ENCODE data around the gene TAAR8.
A peak's percentile ranks its signal among the peaks of the same experiment; 100 is the strongest.
"Not testable (repeated sequence)": the region's sequence is repeated elsewhere in the genome, so short reads cannot be mapped to it uniquely, and the experiment has no call there.

The TAAR8 gene, protein sequence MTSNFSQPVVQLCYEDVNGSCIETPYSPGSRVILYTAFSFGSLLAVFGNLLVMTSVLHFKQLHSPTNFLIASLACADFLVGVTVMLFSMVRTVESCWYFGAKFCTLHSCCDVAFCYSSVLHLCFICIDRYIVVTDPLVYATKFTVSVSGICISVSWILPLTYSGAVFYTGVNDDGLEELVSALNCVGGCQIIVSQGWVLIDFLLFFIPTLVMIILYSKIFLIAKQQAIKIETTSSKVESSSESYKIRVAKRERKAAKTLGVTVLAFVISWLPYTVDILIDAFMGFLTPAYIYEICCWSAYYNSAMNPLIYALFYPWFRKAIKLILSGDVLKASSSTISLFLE

DNA sequence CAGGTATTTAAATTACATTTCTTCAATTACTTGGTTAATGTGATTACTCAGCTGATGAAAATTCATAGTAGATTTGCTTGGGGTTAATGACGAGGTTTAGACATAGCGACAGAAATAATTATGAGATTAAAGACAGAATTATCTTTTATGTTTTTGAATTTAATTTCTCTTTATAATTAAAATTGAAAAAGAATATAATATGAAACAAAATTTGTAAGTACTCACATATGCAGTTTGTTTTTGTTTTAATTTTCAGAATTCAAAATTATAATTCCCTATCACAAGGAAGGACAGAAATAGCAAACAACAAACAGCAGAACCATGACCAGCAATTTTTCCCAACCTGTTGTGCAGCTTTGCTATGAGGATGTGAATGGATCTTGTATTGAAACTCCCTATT lies at the start of gene TAAR8:
TAAR8 (plus strand) TSS at position 301 of the 400 bp plus-strand sequence; CDS start at position 322, 21 bp downstream.
- DNase-seq, result no peak

DNA sequence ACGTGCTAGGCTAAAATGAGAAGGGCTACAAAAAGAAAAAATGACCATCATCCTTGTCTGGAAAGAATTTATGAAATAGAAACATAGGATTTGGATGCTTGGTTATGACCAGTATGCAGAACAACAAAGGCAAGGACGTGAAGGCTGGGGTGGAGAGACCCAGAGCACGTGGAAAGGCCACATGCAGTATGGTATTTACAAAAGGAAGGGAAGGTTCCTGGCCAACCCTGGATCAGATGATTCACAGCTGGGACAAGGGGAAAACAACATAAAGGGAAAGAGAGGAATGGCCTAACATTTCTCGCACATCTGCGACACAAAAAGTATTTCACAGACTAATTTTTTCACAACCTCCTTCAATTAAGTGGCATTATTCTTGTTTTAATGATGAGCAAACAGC lies 47.7 kb upstream of the TAAR8 start:
- no peak for DNase-seq

DNA sequence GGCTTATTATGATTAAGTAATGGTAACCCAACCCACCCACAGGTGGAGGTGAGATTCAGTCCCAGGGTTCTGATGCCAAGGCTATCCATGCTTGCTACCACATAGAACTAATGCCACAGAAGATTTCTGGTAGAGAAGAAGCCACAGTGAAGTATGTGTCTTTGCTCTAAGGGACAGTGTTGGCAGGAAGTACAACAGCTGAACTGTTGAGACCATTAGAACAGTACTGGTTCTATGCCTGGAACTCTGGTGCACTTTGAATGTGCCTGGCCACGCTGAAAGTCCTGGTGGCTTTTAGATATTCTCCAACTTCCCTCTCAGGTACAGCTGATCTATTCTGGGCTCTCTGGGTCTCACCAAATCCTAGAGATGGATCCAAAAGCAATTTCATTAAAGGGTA lies 47.3 kb upstream of the TAAR8 start:
- no peak for DNase-seq

DNA sequence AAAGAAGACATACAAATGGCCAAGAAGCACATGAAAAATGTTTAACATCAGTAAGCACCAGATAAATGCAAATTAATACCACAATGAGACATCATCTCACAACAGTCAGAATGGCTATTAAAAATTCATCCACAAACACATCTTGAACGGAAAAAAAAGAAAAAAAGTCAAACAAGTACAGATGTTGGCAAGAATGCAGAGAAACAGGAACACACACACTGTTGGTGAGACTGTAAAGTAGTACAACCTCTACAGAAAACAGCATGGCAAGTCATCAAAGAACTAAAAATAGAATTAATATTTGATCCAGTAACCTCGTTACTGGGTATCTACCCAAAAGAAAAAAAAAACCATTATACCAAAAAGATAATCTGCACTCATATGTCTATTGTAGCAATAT lies 46.0 kb upstream of the TAAR8 start:
- no peak for DNase-seq

DNA sequence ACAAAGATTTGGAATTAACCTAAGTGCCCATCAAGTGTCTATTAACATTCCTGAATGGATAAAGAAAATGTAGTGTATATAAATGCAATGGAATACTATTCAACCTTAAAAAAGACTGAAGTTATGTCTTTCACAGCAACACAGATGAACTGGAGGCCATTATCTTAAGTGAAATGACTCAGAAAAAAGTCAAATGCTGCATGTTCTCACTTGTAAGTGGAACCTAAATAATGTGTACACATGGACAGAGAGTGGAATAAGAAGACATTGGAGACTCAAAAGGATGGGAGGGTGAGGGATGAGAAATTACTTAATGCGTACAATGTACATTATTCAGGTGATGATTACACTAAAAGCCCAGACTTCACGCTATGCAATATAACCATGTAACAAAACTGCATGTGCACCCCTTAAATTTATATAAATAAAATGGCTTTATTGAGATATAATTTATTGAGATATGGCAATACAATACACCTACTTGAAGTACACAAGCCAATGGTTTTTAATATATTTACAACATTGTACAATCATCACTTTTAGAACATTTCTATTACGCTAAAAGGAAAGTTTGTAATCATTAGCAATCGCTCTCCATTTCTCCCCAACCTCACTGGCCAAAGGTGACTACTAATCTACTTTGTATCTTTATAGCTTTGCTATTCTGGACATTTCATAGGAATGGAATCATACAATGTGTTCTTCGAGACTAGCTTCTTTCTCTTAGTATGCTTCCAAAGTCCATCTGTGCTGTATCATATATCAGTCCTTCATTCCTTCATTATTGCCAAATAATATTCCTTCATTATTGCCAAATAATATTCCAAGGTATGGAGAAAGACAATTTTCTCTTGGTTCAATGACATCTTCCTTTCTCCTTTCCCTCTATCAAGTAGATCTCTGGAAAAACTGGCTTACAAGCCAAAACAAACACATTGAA lies 45.3 kb upstream of the TAAR8 start:
- DNase-seq, result no peak

DNA sequence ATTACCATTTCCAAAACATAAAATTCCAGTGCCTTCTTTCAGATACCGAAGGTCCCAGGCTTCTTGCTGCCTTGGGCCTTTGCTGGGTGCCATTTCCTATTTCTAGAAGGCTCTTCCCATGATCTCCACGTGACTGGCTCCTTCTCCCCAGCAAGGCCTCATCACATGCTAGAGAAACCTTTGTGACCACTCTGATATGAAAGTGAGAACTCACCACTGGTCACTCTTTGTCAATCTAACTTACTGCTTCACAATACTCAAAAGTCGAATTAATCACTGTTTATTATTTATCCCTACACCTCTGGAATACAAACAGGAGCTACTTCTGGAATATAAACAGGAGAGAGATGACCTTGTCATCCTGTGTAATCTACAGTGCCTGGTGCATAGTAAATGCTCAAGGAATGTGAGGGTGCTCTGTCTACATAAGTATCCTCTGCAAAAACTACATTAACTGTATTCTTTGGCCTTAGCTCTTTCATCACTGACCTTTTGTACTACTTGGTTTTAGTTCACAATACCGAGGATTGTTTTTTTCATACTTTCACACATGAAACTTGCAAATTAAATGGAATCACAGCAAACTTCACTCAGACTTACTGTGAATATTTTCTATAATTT lies 41.2 kb upstream of the TAAR8 start:
- no peak for DNase-seq

DNA sequence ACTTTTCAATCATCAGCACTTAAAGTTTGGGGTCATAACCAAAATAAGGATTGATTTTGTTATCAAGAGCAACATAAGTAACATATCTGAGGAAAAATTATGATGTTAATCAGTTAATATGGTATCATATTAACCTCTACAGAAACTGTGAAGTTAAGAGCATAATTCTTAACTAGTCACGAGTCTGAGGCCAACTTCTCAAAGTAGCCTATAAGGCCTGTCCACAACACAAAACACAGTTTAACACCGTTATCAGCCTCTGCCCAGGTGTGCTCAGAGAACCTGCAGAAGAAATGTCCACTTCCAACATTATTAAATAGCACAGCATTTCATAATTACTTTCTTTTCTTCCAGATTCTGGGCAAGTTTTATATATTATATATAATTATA lies 40.6 kb upstream of the TAAR8 start:
- DNase-seq, result no peak

DNA sequence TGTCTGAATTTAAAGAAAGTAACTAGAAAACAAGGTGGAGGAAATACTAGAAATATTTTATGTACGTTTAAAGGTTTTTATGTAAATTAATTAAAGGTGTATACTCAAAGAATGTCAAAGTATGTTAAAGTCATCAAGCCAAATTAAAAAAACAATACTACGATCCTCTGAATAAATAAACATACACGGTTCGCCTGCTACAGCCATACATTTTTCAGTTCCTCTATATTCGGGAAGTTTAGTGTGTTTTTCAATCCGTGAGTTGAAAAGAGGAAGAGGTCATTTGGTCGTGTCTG lies 40.2 kb upstream of the TAAR8 start:
- no peak for DNase-seq

DNA sequence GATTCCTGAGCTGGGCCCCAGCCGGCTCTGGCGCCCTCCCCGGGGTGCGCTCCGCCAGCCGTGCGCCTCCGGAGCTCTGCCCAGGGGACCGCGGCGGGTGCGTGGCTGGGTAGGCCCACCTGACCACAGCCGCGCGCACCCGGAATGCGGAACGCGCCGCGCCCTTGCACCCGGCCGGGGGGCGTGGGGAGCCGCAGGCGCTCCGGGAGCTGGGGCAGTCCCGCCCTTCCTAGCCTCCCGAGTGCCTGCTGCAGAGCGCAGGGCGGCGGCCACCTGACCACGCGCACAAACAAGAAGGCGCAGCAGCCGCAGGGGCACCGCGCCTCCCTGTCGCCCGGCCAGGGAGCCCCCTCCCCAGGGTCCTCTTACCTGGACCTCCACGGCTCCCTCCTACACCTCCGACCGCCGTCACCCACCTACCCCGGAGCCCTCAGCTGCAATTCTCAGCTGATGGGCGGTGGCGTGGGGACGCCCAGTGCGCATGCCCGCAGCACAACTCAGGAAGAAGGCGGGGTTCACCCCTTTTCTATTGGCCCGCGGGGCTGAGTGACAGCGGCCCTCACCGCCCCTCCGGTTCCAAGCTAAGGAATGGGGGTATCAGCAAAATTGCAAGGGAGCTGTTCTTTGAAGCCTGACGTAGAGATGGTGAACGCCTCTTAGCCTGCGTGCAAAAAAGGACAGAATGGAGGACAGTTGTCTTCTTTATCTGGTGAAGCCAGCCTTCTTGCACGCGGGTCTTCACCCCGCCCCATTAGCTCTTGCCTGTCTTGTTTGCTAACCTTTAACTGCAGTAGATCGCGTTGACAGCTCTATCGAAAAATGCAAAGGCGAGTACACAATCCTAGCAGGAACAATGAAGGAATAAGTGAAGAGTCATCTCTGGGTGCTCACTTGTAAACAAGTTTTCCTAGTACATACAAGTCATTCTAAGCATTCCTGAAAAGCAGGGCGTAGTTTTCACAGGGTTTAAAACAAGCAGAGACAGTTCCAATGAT lies 39.5 kb upstream of the TAAR8 start, which contains the start of gene STX7:
STX7 (minus strand) TSS at position 479 of the 995 bp plus-strand sequence. CDS start 9,586 bp downstream, outside the sequence.
- DNase-seq, result peak; percentile 60

DNA sequence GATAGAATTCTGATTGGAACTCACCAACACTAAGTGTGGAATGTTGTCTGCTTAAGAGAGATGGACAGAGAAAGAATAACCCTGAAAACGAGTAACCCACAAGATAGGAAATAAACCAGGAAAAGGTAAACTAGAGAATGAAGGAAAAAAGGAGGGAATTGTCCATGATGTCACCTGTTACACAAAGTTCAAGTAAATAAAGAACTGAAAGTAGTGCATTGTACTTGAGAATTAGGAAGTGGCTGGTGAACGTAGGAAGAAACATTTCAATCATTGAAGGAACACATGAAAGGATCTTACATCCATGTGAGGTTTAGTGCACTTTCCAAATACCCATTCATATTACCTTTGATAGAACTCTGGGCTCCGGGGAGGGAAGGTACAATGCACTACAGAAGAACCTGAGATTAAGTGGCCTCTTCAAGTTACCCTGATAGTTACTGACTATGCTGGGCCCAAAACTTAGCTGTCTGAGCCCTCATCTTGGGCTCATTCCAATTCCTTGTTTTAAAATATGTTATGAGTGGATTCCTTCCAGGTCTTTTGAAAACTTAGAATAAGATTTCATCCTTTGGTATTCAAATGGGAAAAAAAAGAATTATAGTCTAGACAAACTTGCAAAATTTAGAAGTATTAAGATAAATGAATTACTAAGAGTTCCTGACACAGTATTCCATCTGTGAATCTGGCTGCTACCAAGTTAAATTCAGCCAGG lies 38.5 kb upstream of the TAAR8 start:
- DNase-seq, result no peak

DNA sequence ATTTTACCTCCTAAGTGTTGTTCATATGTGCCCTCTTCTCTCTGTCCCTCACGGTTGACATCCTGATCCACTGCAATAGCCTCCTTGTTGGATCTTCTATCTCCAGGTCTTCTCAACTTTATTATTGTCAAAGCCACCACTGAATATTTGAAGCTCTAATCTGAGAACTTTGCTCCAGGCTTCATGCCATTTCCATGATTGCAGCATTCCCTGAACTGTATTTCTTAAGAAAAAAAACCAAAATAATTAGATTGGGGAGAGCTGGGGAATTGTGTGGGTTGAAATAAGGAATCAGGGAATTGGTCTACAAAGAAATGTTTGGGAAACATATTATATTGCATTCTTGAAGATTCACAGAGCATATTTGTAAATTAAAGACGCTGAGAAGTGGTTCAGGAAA lies 37.1 kb upstream of the TAAR8 start:
- no peak for DNase-seq

DNA sequence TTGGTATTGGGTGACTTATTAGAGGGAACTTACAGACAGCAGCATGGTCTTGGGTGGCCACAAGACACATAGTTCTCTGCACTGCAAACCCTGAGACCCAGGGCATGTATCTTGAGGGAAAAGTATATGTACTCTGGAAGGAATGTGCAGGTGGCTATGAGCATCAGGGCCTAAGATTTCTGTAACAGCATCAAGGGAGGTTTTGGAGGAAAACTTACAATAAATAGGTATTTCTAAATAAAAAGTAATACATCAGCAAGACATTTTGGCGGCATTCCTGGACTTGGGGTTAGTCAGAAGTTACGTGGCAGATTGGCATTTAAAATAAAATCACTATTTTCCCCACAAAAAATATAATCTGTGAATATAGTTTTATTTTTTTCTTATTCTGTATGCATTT lies 31.5 kb upstream of the TAAR8 start:
- no peak for DNase-seq

DNA sequence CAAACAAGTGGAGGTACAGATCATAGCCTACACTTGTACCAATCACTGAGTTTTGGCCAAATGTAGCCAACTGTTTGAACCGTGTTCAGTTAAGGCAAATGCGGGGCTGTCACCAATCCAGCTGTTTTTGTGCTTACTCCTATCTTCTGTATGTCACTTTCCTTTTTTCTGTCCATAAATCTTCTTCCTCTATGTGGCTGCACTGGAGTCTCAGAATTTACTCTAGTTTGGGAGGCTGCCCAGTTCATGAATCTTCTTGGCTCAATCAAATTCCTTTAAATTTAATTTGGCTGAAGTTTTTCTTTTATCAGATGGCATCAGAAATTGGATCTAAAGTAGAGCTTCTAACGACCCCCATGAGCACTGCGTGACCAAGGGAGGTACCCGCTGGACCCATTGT lies 27.8 kb upstream of the TAAR8 start:
- no peak for DNase-seq

DNA sequence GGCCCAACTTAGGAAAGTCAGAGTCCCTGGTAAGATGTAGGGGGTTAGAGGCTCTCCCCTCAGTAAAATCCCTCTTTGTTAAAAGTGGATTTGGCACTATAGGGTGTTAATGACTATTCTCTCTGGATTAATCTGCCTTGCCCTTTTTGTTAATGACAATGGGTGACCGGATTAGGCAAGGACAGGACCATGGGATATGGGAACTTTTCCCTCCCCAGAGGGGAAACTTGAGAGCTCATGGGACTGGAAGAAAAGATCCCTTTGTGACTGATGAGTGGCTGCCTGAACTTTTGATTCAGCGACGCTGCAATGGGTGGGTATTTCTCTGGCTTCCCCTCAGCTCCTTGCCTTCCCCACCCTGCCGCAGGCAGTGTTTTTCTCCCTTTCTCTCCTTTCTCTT lies 26.6 kb upstream of the TAAR8 start:
- no peak for DNase-seq

DNA sequence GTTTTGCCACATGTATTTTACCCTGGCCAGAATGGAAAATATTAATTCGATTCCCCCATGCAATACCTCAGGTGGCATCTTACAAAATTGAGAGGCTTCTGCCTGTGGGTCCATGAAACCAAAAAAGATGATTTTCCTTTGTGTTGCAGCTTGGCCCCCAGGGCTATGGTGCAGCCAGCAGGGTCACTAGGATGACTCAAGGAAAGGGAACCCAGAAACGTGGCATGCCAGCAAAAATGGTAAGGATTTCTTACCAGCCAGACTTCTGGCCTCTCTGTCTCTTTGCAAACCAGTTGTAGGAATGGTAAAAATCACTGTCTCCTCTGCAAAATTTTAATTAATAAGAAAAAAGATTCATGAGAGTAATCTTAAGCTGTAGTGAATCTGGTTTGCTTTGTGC lies 26.0 kb upstream of the TAAR8 start:
- no peak for DNase-seq

DNA sequence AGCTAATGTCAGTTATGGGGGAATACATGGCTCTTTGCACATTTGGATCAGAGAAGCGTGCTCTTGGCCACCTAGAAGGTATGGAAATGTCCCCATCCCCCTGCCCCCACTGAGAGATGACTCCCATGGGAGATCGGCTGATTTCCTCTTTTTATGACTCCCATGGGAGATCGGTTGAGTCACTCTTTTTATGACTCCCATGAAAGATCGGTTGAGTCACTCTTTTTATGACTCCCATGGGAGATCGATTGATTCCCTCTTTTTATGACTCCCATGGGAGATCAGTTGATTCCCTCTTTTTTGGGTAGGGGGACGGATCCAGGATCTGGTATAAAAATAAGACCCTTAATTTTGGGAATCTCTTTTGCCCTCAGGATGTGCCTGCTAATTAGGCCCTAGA lies 24.7 kb upstream of the TAAR8 start:
- DNase-seq, result no peak

DNA sequence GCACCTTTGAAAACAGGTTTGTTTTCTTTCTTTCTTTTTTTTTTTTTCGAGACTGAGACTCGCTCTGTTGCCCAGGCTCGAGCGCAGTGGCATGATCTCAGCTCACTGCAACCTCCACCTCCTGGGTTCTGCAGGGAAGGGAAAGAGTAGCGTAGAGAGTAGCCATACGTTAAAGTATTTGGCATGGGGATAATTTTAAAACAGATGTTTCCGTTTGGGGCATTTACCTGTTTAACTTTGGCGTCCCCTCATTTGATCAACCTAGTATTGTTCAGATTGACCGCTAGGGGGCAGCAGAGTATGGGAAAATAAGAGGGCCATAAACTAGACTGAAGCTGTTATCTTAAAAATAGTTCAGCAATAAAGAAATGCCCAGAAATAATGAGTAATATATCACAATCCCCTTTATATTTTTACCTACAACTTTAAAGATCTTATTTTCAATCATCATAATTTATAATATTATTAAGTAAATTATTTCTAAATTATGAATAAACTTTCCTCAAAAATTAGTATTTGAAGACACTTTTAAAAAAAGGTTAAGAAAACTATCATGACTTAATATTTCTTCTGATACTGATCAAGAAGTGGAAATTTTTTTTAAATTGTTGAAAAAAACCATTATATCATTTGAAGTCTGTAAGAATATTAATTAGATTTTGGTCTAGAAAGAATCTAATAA lies 22.0 kb upstream of the TAAR8 start:
- DNase-seq, result peak; percentile 7

DNA sequence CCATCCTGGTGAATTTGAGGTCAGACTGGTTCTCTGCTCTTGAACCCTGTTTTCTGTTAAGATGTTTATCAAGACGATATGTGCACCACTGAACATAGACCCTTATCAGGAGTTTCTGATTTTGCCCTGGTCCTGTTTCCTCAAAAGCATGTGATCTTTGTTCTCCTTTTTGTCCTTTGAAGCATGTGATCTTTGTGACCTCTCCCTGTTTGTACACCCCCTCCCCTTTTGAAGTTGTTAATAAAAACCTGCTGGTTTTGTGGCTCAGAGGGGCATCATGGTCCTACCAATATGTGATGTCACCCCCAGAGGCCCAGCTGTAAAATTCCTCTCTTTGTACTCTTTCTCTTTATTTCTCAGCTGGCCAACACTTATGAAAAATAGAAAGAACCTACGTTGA lies 17.9 kb upstream of the TAAR8 start:
- DNase-seq, result not testable (repeated sequence)

DNA sequence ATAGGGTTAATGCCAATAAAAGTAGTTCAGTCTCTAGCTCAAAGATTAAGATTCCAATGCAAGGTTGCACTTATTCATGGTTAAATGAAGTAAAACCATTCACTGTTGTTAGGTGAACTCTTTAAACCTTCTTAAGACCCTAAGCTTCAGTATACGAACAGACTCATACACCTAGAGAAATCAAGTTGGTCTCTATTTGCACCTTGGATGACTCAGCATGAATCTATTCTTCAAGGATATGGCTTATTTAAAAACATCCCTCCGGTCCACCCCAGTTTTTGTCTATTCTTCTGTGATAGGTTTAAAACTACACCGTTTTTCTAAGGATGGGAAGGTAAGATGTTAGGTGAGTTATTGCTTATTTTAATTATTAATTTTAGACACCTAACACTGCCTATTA lies 15.3 kb upstream of the TAAR8 start:
- DNase-seq, result no peak

DNA sequence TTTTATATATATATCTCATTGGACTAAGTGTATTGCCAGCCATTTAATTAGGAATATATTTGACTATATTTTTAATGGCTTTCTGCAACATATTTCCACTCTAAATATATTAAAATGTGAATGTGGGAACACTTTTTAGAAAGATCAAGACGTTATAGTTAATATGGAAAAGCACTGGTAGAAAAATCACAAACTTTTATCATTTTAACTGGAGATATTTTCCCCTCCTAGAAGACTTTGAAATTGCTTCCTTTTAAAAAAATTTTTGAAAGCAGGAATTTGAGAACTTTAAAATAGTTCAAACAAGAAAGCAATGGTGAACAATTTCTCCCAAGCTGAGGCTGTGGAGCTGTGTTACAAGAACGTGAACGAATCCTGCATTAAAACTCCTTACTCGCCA lies 14.5 kb upstream of the TAAR8 start, which contains the start of gene TAAR9:
TAAR9 (plus strand) TSS at position 301 of the 400 bp plus-strand sequence; CDS start at position 314, 13 bp downstream.
- no peak for DNase-seq

DNA sequence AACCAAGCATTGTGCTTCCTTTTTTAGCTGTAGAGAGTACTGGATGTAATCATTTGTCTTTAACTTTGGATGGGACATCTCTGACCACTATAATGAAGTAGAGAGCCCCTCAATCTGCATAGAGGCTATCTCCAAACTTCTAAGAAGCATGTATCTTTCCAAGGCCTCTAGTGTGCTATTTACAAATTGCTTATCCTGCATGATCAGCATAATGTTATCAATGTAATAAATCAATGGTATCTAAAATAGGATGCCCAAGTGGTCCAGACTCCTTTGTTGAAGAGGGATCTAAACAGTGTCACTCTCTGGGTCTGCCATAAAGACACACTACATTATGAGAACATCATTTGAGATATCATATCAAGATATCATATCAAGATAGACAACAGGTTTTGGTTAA lies 7.6 kb upstream of the TAAR8 start:
- DNase-seq, result no peak

All from DMS79 (cell line).